Measurements from ENCODE around the gene GFRAL. TPM values are rescaled to one million over a fixed set of nuclear protein-coding genes. Genes with fewer than 3 reads are reported as not detected.

The GFRAL gene
- total RNA-seq (2021): not detected in 2 replicates
- long read RNA-seq: 0 reads

- Histone ChIP-seq H3T11ph (ENCODE audit: low read length) (no peak within 1 kb of the TSS), H3K79me1 (ENCODE audit: insufficient read depth, low read depth, low read length, poor library complexity, severe bottlenecking) (no peaks in the 10 kb centered on the region), H2BK20ac (ENCODE audit: low read depth, low read length, poor library complexity, severe bottlenecking) (no peak within 1 kb of the TSS), H3K27ac (ENCODE audit: insufficient read length, low read depth, low read length) (no peak within 1 kb of the TSS), H4K20me1 (ENCODE audit: control insufficient read depth, insufficient read depth, insufficient read length) (no peaks in the 10 kb centered on the region), H3K4me1 (ENCODE audit: insufficient read depth, low read length) (no peaks in the 10 kb centered on the region), H2BK120ac (ENCODE audit: low read depth, low read length, poor library complexity, severe bottlenecking) (no peak within 1 kb of the TSS), H3K14ac (ENCODE audit: insufficient read depth, low read length) (no peak within 1 kb of the TSS), H3K4me2 (ENCODE audit: insufficient read depth, insufficient read length, low read length) (no peak within 1 kb of the TSS), H4K8ac (replicated peaks; ENCODE audit: insufficient read length, low read depth, low read length) (no peak within 1 kb of the TSS), H3K23ac (ENCODE audit: insufficient read length, low read depth, low read length) (no peak within 1 kb of the TSS), H2AFZ (ENCODE audit: low read length) (no peak within 1 kb of the TSS), H3K9me3 (ENCODE audit: control insufficient read depth, low read depth, low read length) (no peaks in the 10 kb centered on the region), H3K18ac (ENCODE audit: insufficient read length, low read depth, low read length) (no peak within 1 kb of the TSS), H4K91ac (ENCODE audit: insufficient read length, low read depth, low read length) (no peak within 1 kb of the TSS), H3K9ac (ENCODE audit: extremely low read depth, insufficient read length, low read length) (no peak within 1 kb of the TSS), H2BK15ac (ENCODE audit: low read depth, low read length) (no peak within 1 kb of the TSS), H3K23me2 (ENCODE audit: insufficient read length, low read depth, low read length, poor library complexity, severe bottlenecking) (no peaks in the 10 kb centered on the region), H3K79me2 (ENCODE audit: insufficient read depth, low read length) (no peaks in the 10 kb centered on the region), H3K4ac (ENCODE audit: low read depth, low read length) (no peak within 1 kb of the TSS), H3K56ac (ENCODE audit: insufficient read length, low read depth, low read length) (no peak within 1 kb of the TSS), H3K27me3 (ENCODE audit: insufficient read depth, low read length) (no peaks in the 10 kb centered on the region), H2BK12ac (ENCODE audit: insufficient read length, low read depth, low read length) (no peak within 1 kb of the TSS), H2BK5ac (ENCODE audit: insufficient read length, low read length) (no peak within 1 kb of the TSS), H4K5ac (ENCODE audit: insufficient read length, low read depth, low read length) (no peak within 1 kb of the TSS), H2AK5ac (ENCODE audit: insufficient read length, low read length) (no peak within 1 kb of the TSS)
- Mint-ChIP-seq H3K27ac (no peak within 1 kb of the TSS), H3K9me3 (no peaks in the 10 kb centered on the region), H3K4me3 (no peak within 1 kb of the TSS), H3K36me3 (ENCODE audit: insufficient read depth in 1 of 3, low read depth in 3 of 3) (no peaks in the 10 kb centered on the region), H3K4me1 (no peaks in the 10 kb centered on the region), H3K27me3 (ENCODE audit: low read depth) (no peaks in the 10 kb centered on the region)
- no CpG with 5 or more reads among the region's 5 CpGs for WGBS (ENCODE audit: extremely low coverage, insufficient read length, low lambda C conversion rate)
- TF ChIP-seq CTCF (conservative IDR thresholded peaks at IDR 0.05): no peak
- DNase-seq: no peak
Measured at GRCh38 chr6:55327169-55327568, at the start of gene GFRAL. Gene GFRAL, plus strand, starts transcription at chr6:55327469. Its CDS starts 86 bp downstream, at chr6:55327555.

Measured in H9 (cell line).